Measurements from ENCODE around the gene KHDRBS1.

DNA sequence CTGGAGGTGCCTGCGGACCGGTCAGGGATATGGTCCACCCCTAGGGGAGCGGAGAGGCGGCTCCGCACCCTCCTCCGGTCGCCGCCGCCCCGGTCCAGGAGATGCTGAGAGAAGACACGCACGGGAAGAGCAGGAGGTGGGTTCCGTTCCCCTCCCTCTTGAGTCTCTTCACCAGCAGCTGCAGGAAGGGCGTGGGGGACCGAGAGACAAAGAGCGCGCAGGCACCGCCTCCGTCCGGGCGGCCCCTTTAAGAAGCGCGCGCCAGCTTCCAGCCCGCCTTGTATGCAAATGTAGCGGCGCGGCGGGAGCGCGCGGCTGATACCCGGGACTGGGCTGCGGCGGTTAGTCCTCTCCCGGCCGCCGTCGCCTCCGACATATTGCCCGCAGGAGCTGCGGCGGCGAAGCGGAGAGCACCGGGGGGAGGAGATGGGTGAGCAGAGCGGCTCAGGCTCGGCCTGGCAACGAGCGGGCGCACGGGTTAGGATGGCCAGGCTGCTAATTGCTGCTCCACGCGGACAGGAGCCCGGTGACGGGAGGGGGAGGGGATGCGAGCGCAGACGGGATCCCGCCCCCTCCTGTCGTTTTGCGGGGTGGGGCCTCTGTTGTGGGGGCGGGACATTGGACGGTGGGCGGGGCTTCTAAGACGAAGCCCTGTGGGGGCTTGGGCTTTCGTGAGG, 59.1 kb downstream of the KHDRBS1 start, which contains the start of gene TMEM39B:
- TF ChIP-seq, protein P1, sequence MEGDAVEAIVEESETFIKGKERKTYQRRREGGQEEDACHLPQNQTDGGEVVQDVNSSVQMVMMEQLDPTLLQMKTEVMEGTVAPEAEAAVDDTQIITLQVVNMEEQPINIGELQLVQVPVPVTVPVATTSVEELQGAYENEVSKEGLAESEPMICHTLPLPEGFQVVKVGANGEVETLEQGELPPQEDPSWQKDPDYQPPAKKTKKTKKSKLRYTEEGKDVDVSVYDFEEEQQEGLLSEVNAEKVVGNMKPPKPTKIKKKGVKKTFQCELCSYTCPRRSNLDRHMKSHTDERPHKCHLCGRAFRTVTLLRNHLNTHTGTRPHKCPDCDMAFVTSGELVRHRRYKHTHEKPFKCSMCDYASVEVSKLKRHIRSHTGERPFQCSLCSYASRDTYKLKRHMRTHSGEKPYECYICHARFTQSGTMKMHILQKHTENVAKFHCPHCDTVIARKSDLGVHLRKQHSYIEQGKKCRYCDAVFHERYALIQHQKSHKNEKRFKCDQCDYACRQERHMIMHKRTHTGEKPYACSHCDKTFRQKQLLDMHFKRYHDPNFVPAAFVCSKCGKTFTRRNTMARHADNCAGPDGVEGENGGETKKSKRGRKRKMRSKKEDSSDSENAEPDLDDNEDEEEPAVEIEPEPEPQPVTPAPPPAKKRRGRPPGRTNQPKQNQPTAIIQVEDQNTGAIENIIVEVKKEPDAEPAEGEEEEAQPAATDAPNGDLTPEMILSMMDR (IDR thresholded peaks at IDR 0.05): peak in 2 of 3 experiments; percentile 26
- TF ChIP-seq POLR2A (IDR thresholded peaks at IDR 0.05; ENCODE audit: low read depth) (peak; percentile 43), POLR2AphosphoS5 (IDR thresholded peaks at IDR 0.05) (peak; percentile 87 to 88)
